ENCODE measurements around the gene RFLNA.

RFLNA gene

GRCh38 chr12:124332058-124332672 is 37.3 kb downstream of the RFLNA start:
- TF ChIP-seq CTCF (conservative IDR thresholded peaks at IDR 0.05): peak; percentile 72
- no peak overlapping the region for H3K27ac ChIP-seq

GRCh38 chr12:124332900-124333299 is 38.0 kb downstream of the RFLNA start:
- no peak overlapping the region for H3K27ac ChIP-seq
- no peak for TF ChIP-seq CTCF (conservative IDR thresholded peaks at IDR 0.05)

- H3K27ac ChIP-seq: no peak overlapping the region
- TF ChIP-seq CTCF (conservative IDR thresholded peaks at IDR 0.05): no peak
Observed at GRCh38 chr12:124333724-124334123, 38.8 kb downstream of the RFLNA start.

- TF ChIP-seq CTCF (conservative IDR thresholded peaks at IDR 0.05): no peak
- no peak overlapping the region for H3K27ac ChIP-seq
Observed at GRCh38 chr12:124334266-124334665, 39.4 kb downstream of the RFLNA start.

GRCh38 chr12:124334976-124335375 is 40.1 kb downstream of the RFLNA start:
- TF ChIP-seq CTCF (conservative IDR thresholded peaks at IDR 0.05): no peak
- no peak overlapping the region for H3K27ac ChIP-seq

- H3K27ac ChIP-seq: no peak overlapping the region
- no peak for TF ChIP-seq CTCF (conservative IDR thresholded peaks at IDR 0.05)
Observed at GRCh38 chr12:124335426-124336183, 40.7 kb downstream of the RFLNA start.

GRCh38 chr12:124336184-124336437 is 41.2 kb downstream of the RFLNA start:
- no peak overlapping the region for H3K27ac ChIP-seq
- TF ChIP-seq CTCF (conservative IDR thresholded peaks at IDR 0.05): no peak
